ENCODE measurements around the gene CCDC57. TPM values are rescaled to one million over a fixed set of nuclear protein-coding genes. Genes with fewer than 3 reads are reported as not detected.

CCDC57 gene
- total and polyA plus RNA-seq, 2 experiments from 2014 or later = 46.2 to 53.5 TPM

- H3K27me3 ChIP-seq = no peaks in the 10 kb centered on the region
- H3K27ac ChIP-seq = peak overlapping the region; percentile 82
- DNase-seq (ENCODE audit: low read depth in 1 of 2, low spot score in 1 of 2) = peak; percentile 28 to 51
- peak overlapping the region; percentile 98 for H3K4me3 ChIP-seq
- no peak for TF ChIP-seq CTCF (IDR thresholded peaks at IDR 0.05; ENCODE audit: low read depth, low read length)
- no peaks in the 10 kb centered on the region for H3K36me3 ChIP-seq
- peaks cover 37% of the 10 kb centered on the region for H3K4me1 ChIP-seq (ENCODE audit: low read depth)
- no peaks in the 10 kb centered on the region for H3K9me3 ChIP-seq (ENCODE audit: low read depth)
These were observed 17.3 kb upstream of the CCDC57 start for GRCh38 chr17:82229698-82230608.

GRCh38 chr17:82228842-82229697 lies 16.4 kb upstream of the CCDC57 start, which contains the start of gene SLC16A3:
Gene SLC16A3 (plus strand): TSS chr17:82229042. CDS start chr17:82236009, 6,967 bp downstream.
- Histone ChIP-seq H3K4me1 (ENCODE audit: low read depth) (peaks cover 30% of the 10 kb centered on the region), H3K36me3 (no peaks in the 10 kb centered on the region), H3K27me3 (no peaks in the 10 kb centered on the region), H3K9me3 (ENCODE audit: low read depth) (no peaks in the 10 kb centered on the region), H3K27ac (peak within 1 kb of the TSS; percentile 82), H3K4me3 (peak within 1 kb of the TSS; percentile 98)
- DNase-seq (ENCODE audit: low read depth in 1 of 2, low spot score in 1 of 2) = peak; percentile 83 to 88
- TF ChIP-seq CTCF (IDR thresholded peaks at IDR 0.05; ENCODE audit: low read depth, low read length) = no peak

- peak in 1 of 2 donors; percentile 35 for DNase-seq (ENCODE audit: low read depth in 1 of 2, low spot score in 1 of 2)
- H3K9me3 ChIP-seq (ENCODE audit: low read depth) = no peaks in the 10 kb centered on the region
- H3K27me3 ChIP-seq = no peaks in the 10 kb centered on the region
- TF ChIP-seq CTCF (IDR thresholded peaks at IDR 0.05; ENCODE audit: low read depth, low read length) = no peak
- H3K27ac ChIP-seq = no peak overlapping the region
- no peaks in the 10 kb centered on the region for H3K36me3 ChIP-seq
- H3K4me3 ChIP-seq = peak overlapping the region; percentile 98
- peaks cover 27% of the 10 kb centered on the region for H3K4me1 ChIP-seq (ENCODE audit: low read depth)
These were observed 15.7 kb upstream of the CCDC57 start for GRCh38 chr17:82228278-82228841.

DNA sequence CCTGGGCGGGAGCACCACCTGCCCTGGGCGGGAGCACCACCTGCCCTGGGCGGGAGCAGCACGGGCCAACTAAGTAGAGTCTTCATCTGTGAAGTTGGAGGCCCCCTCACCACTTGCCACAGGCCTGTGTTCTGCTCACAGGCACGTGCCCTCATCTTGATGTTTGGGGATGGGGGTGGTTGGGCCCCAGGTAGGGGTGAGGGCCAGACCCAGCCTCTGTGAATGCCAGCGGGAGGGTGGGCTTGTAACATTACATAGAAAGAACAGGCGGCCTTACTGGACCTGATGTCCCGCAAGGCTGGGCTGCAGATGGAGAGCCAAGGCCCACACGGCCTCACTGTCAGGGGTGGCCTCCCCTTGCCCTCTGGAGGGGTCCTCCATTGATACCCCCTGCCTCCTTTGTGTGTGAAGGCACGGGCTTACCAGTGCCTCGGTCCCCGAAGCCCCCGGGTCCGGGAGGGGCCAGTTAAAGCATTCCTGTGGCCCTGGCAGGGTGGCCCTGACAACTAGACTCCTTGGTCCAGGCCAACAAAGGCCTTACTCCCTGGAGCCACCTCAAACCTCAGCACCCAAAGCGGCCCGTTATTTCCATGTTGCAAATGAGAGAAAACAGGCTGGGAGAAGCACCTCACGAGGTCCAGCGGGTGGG lies 15.1 kb upstream of the CCDC57 start:
- peak overlapping the region; percentile 98 for H3K4me3 ChIP-seq
- H3K27ac ChIP-seq = no peak overlapping the region
- no peak for DNase-seq (ENCODE audit: low read depth in 1 of 2, low spot score in 1 of 2)
- TF ChIP-seq CTCF (IDR thresholded peaks at IDR 0.05; ENCODE audit: low read depth, low read length) = no peak
- H3K36me3 ChIP-seq = no peaks in the 10 kb centered on the region
- no peaks in the 10 kb centered on the region for H3K27me3 ChIP-seq
- no peaks in the 10 kb centered on the region for H3K9me3 ChIP-seq (ENCODE audit: low read depth)
- peaks cover 23% of the 10 kb centered on the region for H3K4me1 ChIP-seq (ENCODE audit: low read depth)
